ENCODE data around the gene RBM20.

RBM20 gene

DNA sequence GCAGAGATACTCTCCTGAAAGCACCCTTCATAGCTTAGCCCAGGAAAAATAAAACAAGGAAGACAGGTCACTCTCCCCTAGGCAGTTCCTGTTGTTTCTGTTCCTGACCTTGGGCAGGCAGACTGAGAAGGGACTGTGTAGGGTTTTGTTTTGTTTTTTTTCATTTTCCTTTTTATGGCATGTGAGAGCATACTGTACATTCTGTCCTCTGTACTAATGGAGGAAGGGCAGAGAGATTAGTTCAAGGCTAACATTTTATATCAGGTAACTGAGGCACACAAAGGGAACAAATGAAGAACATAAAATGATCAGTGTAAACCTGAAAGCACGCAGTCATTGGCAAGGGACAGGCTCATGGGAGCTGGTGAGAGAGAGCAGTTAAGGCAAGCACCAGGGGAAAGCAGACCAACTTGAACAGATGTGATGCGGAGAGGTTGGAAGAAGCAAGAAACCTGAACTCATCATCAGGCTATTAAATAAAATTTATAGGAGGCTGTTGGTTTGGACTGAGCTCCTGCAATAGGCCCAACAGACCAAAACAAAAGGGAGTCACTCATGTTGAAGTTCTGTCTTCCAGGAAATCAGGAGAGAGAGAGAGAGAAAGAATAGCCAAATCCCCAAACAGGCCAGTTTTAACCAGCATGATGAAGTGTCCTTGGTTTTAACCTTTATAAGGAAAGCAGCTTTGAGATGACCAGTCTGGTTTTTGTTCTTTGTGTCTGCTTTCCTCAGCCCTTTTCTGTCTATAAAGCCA is 193.5 kb downstream of the RBM20 start:
- no peak for DNase-seq

DNA sequence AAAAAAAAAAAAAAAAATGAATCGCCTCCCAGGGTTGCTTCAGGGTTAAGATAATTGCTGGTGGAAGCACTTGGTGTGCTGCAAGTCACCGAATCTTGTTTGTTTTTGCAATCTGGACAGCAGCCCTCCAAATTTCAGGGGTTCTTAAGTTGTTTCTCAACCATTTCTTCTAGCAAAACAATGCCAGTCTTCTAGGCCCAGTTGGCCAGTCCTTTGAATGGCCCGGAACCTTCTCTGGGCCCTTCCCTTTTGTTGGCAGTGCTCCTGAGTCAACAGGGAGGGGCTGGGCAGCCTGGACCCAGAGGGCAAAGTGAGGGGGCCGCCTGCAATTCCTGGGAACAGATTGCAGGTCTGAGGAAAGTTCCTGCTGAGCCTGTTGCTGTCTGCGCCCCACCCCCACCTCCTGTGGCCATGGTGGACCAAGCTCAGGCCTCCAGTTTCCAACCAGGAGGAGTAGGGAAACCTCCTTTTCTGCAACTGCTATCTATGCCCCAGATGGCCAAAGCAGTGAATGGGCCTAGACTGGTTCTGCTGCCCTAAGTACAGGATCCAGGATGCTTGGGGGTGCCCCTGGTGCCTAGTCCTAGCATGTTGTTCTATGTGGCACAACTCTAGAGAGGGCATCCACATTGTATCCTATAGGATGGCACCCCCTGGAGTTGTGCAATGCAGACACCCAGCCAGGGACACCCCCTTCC is 196.2 kb downstream of the RBM20 start:
- DNase-seq, result no peak

DNA sequence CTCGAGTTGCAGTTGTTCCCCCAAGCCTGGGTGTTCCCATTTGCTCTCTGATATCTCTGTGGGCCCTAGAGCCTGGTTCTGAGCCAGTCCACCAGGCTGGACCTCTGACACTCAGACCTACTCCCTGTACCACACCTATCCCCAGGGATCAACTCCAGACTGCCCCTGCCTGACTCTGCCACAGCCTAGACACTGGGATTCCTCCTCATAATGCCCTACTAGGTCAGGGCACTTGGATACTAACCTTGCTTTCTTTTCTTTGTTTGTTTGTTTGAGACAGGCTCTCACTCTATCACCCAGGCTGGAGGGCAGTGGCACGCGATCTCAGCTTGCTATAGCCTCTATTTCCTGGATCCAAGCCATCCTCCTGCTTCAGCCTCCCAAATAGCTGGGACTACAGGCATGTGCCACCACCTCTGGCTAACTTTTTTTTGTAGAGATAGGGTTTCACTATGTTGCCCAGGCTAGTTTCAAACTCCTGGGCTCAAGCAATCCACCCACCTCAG is 196.8 kb downstream of the RBM20 start:
- no peak for DNase-seq

DNA sequence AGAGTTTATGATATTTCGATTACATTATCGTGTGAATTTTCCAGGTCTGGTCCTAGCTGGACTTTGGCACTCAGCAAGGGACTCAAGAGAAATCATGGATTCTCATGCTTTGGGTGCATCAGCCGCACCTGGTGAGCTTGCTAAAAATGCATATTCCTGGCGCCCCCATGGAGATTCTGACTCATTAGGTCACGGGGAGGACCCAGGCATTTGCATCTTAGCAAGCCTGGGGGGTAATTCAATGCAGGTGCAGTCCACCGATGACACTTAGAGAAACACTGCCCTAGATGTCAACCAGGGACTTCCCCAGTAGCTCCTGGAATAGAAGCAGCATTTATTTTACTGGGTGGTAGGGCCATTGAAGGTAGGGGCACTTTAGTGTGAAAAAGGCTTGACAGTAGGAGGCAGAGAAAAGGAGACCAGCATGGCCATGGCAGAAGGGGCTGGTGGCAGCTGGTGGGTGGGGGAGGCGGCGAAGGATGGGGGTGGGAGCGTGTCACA is 197.7 kb downstream of the RBM20 start:
- DNase-seq, result no peak

DNA sequence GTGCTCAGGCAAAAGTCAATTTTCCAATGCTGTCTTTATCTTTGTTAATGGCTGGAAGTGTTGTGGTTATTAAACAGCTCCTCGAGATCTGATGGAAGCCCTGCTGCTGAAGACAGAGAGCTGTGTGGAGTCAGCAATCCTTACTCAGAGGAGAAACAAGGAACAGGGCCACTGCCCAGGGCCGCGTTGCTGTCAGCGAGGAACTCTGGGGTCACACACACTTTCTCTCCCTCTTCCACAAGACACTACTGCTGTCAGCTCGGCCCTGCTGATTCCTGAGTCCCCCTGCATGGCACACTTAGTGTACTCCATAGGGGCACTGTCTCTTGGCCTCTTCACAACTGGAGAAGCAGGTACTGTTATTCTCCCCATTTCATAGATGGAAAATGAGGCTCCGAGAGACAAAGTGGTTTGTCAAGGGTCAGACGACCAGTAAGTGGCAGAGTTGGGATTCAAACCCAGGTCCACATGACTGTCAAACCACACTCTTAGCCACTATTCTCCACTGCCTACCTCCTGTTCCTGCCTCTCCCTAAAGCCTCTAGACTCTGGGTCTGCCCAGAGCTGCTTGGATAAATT is 198.3 kb downstream of the RBM20 start:
- no peak for DNase-seq

DNA sequence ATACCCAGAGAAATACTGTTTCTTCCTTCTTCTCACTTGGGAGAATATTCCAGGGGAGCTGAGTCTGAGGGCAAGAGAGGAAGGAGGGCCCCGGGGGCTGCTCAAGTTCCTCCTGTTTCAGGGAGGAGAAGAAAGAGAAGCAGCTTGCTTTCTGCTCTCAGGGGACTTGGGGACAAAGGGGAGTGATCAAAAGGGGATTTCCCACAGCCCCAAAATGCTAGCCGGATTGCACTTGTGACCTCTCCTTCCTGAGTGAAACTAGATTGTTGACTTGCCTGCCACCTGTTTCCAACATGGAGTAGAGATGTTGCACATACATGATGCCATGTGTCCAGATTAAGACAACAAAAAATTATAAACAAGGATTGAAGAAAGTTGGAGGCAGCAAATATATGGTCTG is 198.9 kb downstream of the RBM20 start:
- DNase-seq, result peak; percentile 58

DNA sequence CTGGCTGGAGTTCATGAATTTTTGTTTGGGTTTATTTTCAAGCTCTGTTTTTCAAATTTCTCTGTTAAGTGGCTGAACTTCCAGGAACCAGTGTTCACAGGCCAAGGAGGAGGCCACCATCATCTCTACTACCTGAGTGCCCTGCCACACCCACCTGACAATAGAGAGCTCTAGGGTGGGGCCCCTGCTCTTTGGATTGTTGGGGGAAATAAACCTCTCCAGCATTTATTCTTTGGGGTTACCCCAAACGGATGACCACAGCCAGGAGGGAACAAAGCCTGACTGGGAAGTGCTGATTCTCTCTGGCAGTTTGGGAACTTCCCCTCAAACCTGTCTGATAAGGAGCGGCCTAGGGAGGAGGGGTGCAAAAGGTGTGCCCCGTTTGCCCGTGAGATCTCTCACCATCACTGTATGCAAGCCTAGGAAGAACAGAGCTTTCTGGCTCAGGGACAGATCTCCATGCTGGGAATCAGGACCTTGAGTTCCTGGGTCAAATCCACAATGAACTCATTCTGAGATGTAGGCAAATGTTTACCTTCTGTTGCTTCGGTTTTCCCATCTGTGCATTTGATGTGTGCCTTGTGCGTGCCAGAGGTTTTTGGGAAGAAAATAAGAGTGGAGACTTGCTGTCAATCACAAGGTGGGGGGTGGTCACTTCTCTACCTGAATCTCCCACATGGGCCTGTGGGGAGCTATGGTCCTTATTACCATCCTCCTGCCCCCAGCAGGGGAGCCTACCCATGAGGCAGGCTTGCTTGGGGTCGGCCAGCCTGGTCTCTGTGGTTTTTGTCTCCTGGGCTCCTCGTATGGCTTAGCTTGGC is 199.9 kb downstream of the RBM20 start:
- no peak for DNase-seq

DNA sequence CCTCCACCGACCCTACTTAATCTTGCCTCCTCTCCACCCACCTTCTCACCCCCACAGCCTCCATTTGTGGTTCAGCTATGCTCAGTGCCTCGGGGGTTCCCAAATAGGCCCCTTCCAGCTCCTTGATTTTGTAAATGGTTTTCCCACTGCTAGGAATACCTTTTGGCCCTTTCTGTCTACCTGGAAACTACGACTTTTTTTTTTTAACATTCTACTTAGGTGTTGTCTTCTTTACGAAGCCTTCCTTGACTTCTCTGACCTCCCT is 200.4 kb downstream of the RBM20 start:
- DNase-seq, result no peak

DNA sequence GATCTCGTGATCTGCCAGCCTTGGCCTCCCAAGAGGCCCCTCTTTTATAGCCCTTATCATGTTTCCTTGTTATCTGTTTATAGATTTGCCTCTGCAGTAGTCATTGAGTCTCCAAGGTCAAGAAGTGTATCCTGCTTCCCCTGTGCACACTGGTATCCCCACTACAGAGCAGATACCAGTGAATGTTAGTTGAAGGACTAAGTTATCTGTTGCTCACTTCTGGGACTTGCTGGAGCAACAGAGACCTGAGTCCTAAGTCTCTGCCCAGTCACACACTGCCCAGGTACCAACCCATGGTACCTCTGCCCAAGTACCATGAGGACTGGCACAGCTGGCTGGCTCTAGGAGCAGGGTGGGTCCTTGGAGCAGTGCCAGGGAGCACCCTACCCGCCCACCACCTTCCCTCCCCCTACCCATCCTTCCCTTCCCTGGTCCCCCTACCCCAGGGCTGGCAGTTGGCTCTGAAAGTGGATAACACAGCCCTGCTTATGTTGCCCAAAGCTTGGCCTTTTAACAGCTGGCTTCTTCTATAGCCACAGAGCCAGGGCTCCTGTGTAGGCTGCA is 201.1 kb downstream of the RBM20 start:
- no peak for DNase-seq

DNA sequence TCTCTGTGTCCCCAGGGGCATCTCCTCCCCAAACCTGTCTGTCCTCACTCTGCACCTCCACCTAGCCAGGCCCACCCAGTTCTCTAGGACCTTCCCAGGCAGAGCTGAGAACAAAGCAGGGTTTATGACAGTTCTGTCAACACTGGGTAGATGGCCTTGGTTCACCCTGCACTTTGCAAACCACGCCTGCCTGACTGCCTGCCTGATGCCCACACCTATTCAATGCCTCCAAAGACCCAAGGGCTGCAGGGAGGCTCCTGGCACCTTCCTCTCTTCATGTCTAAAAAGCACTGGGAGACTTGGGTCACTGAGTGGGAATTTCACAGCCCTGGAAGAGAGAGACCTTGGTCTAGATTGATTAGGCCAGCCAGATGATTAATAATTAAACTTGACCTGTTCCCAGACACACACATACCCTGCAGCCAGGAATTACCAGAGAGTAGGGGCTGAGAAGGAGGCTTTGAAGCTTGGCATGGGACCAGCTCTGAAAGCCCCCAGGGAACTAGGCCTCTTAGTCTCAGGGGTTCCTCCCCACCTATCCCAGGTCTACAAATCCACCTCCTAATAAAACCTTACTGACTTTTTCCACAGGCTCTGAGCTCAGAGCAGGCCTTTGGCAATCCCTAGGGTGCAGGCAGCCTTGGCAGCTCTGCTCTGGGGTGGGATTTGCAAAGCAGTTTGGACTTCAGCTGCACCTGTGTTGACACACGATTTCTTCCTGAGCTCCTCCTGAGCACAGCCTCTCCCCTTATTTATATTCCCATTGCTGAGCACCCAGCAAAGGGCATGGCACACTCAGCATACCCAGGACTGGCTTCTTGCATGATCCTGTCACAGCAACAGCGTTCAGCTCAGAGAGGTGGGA is 201.9 kb downstream of the RBM20 start:
- DNase-seq, result no peak

DNA sequence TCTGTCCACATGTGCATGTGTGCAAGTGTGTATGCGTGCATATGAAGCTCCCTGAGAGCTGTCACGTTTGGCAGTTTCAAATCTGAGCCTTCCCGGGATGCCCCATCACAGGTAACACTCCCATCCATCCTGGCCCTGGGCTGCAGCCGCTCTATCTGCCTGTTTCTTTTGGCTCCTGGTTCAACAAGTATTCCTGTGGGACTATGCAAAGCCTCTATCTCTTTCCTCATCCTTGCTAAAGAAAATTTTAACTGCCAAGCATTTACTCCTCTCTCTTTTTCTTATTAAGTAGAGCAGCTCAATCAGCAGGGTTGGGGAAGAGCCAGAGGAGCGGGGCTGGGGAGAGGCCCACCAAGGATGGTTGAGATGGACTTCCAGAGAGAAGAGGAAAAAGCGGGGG is 203.2 kb downstream of the RBM20 start:
- no peak for DNase-seq

DNA sequence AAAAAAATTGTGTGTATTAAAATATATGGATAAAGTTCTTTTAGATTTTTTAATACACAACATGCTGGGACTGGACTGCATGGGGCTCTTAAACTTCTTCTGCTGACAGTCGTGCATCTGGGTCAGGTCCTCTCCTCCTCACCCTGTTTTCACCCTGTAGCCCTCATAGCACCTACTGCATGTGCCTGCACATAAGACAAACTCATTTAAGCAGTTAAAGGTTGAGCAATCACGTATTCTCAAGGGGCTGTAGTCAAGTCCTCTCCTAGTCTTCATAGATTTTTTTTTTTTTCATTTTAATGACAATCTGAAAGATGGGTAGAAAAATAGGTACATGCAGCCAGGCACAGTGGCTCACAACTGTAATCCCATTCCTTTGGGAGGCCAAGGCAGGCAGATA is 204.0 kb downstream of the RBM20 start:
- DNase-seq, result no peak

DNA sequence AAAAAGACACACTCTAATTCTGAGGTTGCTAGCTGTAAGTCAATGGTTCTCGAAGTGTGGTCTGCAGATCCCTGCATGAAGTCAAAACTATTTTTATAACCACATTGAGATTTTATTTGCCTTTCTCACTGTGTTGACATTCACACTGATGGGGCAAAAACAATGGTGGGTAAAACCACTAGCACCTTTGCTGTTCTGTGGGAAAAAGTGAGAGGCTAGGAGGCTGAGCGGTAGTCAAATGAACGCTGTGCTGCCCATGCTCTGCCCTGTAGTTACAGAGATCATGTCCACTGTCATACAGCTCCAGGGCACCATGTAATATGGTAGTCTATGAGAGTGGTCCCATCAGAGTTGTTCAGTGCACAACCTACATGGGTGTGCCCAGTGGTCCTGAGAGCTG is 206.0 kb downstream of the RBM20 start:
- no peak for DNase-seq

DNA sequence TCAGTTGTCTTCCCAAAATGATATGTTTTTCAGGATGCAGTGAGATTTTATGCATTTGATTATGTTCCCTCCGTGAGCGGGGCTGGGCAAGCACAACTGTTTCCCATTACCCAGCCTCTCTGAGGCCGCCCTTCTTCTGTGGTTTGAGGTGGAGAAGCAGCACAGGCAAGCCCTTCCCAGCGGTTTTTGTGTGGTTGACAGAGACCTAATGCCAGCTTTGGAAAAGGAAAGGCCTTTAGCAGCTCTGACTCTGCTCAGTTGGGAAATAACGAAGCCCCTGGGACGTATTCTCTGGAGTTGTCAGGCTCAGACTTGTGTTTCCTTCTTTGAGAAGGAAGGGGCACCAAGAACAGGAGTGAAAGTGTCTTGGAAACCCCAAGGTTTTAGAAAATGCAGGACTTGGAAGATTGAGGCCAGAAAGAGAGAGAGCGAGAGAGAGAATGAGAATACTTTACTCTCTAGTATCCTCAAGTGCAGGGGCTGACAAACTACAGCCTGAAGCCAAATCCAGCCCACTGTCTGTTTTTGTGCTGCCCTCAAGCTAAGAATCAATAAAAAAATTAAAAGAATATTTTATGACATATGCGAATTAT is 207.0 kb downstream of the RBM20 start:
- DNase-seq, result no peak

DNA sequence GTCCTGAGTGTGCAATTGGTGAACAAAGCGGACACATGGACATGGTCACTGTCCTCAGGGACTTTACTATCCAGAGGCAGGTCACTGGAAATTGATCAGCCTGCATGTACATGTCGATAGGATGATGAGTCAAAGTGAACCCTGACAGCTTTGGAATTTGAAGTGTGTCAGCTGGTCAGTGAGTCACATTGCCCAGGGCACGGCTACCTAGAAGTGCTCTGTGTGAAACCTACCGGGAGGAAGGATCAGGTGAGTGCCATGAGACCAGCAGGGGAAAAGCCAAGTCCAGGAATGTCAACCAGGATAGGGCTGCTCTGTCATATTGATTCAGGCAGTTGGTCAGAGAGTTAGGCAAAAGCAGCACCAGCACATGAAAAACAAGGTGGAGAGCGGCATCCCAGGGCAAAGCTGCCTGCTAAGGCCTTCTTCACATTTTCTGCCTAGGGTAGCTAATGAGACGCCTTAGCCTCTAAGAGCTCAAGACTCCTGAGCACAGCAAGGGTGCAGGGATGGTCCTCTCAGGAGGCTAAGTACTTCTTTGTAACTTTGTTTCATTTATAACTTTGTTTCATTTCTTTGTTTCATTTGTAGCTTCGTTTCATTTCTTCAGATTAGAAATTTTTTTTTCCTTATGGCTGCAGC is 208.2 kb downstream of the RBM20 start:
- DNase-seq, result no peak

DNA sequence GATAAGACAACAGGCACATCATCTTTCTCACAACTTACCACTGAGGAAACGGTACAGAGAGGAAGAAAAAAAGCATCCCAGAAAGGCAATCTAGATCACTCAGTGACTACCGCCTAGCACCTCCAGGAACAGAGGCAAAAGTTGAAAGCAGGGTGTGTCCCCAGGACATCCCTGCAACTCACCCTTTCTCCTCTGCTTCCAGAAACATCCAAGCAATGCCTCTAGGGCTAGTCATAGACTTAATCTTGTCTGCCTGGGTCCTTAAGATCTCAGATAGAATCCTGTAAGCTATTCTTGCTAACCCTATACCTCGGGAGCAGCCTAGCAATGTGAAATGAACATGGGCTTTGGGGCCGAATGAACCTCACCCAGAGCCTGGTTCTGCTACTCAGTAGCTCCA is 208.8 kb downstream of the RBM20 start:
- DNase-seq, result no peak

DNA sequence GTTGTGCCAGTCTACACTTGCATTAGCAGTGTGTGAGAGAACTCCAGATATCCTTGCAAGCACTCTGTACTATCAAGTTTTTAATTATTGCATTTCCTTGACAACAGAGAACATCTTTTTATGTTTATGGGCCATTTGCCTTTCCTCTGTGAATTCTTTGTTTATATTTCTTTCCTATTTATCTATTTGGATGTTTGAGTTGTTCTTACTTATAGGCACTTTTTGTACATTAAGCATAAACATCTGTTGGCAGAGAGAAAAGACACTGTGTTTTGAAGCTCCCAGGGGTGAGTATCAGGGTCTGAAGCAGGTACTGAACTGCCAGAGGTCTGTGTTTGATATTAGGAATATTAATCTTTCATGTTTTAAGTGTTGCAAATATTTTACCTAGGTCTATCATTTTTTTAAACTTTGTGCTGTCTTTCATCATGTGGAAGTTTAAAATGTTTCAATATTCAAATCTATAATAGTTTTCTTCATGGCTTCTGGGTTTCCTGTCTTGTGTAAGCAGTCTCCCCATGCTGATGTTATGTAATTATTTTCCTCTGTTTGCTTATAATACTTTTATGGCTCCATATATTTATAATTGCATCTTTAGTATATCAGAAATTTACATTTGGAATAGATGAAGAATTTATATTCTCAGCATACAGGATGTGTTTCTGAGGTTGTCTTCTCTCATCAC is 209.9 kb downstream of the RBM20 start:
- no peak for DNase-seq

DNA sequence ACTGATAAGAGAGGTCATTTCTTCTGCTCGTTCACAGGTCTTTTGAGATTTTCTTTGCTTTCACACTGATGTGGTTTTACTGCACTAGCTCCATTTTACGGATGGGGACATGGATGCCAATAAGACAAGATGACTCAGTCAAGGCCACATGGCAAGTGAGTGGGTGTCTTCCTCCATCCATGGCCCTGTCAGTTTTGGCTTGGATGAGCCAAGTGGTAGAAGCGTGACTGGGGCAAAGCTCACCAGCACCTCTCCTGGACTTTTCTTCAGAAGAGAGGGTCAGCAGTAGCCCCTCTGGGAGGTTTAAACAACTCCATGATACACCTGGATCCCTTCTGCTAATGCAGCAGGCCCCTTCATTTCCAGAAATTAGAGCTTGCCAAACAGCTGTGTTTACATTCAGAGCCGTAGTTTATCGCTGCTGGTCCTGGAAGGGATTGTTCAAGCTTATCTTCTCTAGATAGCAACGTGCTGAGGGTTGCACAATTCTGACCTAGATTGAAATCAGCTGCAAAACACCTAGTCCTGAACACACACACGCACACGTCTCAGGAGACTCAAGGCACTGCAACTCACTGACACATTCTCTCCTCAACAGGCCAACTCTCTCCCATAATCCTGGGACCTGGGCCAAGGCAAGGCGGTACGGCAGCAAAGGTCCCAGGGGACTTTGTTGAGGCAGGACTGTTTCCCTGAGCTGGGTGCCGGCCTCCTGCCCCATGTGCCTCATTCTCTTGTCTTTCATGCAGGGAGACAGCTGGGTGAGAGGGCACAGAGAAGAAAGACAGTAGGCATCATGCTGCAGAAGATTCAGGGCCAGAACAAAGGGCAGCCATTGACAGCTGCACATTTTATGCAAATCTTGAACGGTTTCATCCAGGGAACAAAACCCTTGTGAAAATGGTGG is 213.4 kb downstream of the RBM20 start:
- peak; percentile 51 for DNase-seq

DNA sequence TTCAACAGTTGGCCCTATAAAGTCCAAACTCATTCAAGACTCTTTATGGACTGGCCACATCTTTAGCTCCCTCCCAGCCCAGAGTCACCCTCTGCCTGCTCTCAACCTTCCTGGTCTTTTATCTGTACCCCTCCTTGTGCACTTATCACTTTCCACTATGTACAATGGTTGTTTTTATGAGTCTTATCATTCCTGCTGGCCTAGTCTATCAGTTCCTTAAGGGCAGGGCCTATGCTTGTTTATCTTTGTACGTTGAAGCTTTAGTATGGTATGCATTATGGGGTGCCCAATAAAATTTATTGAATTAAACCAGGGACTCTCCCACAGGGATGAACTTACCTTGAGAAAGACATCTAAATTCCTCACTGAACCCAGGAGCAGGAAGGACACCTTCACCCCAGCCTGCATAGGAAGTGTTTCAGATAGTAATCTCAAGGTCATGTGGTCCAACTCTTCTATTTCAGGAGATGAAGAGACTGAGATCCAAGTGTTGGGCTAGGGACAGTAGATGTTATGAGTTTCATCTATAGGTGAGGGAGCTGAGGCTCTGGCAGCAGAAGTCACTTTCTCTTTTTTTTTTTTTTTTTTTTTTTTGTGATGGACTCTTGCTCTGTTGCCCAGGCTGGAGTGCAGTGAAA is 214.3 kb downstream of the RBM20 start:
- DNase-seq, result no peak

Data from central memory CD4-positive, alpha-beta T cell (primary cell).